PC-9 (cell line): ENCODE results near the gene FHIP1A. TPM values are rescaled to one million over a fixed set of nuclear protein-coding genes. Genes with fewer than 3 reads are reported as not detected.
"Not testable (repeated sequence)": the region's sequence is repeated elsewhere in the genome, so short reads cannot be mapped to it uniquely, and the experiment has no call there.

Experiments
- BruUV-seq: library from RNA; stranded (reverse); fragments of 400-500 nt; replicated peaks from 2 replicates; lab custom pipeline; 2021; lab: Mats Ljungman, UMichigan
- CTCF ChIA-PET: fragments of 300-600 bp; sonication (Branson Sonifier 250); formaldehyde crosslinking; loops from one replicate; lab custom pipeline; 2022; ENCODE audit warnings: antibody characterized with exemption; lab: Charles Lee
- POLR2A ChIA-PET: fragments of 300-600 bp; sonication (Branson Sonifier 250); formaldehyde crosslinking; loops from one replicate; lab custom pipeline; 2022; ENCODE audit warnings: antibody characterized with exemption; ENCODE audit not compliant: unreplicated experiment; lab: Charles Lee
- DNase-seq, 2 experiments: peaks; one replicate each; pipeline versions ENCODE4 v3.0.0 to v3.0.0-alpha.2; 2015 to 2022; ENCODE audit warnings: mixed read lengths in 1 of 2
- H2AFZ ChIP-seq: fragments of 200-600 bp; sonication (generic); 2 replicates; pipeline ENCODE4 v1.8.1; 2017; ENCODE audit warnings: antibody characterized with exemption
- H3F3A ChIP-seq: fragments of 200-600 bp; sonication (generic); 2 replicates; pipeline ENCODE4 v1.8.1; 2017; ENCODE audit warnings: antibody characterized with exemption, mild to moderate bottlenecking, low read depth; ENCODE audit not compliant: insufficient read depth
- H3K27ac ChIP-seq: fragments of 200-600 bp; sonication (generic); 2 replicates; pipeline ENCODE4 v1.6.1; 2016; ENCODE audit warnings: mixed run types
- H3K27me3 ChIP-seq: fragments of 200-600 bp; sonication (generic); 2 replicates; pipeline ENCODE4 v1.6.1; 2016; ENCODE audit warnings: low read depth, mixed run types; ENCODE audit not compliant: insufficient read depth
- H3K36me3 ChIP-seq: fragments of 200-600 bp; sonication (generic); 2 replicates; pipeline ENCODE4 v1.6.1; 2016; ENCODE audit warnings: low read depth, mixed run types
- H3K4me1 ChIP-seq: fragments of 200-600 bp; sonication (generic); replicated peaks from 2 replicates; pipeline ENCODE4 v1.6.1; 2016; ENCODE audit warnings: mixed run types; ENCODE audit not compliant: insufficient read depth
- H3K4me2 ChIP-seq: fragments of 200-600 bp; sonication (generic); 2 replicates; pipeline ENCODE4 v1.6.1; 2017; ENCODE audit warnings: mixed run types
- H3K4me3 ChIP-seq: fragments of 200-600 bp; sonication (generic); 2 replicates; pipeline ENCODE4 v1.6.1; 2016; ENCODE audit warnings: mixed run types
- H3K79me2 ChIP-seq: fragments of 200-600 bp; sonication (generic); 2 replicates; pipeline ENCODE4 v1.6.1; 2017; ENCODE audit warnings: low read depth, mixed run types
- H3K9me2 ChIP-seq: fragments of 200-600 bp; sonication (generic); 2 replicates; pipeline ENCODE4 v1.8.1; 2017; ENCODE audit warnings: mild to moderate bottlenecking; ENCODE audit not compliant: insufficient read depth
- H3K9me3 ChIP-seq: fragments of 200-600 bp; sonication (generic); 2 replicates; pipeline ENCODE4 v1.8.1; 2016; ENCODE audit warnings: low read depth; ENCODE audit not compliant: insufficient read depth
- H4K20me1 ChIP-seq: fragments of 200-600 bp; sonication (generic); 2 replicates; pipeline ENCODE4 v1.8.1; 2017; ENCODE audit not compliant: insufficient read depth
- EZH2 ChIP-seq: fragments of 200-600 bp; sonication (generic); IDR thresholded peaks from 2 replicates; pipeline ENCODE4 v1.8.0; 2017; ENCODE audit warnings: antibody characterized with exemption, low read depth
- intact Hi-C: fragments of 100-400 bp; cut with micrococcal nuclease; formaldehyde crosslinking; loops from one replicate; pipeline ENCODE4 v1.10.0; 2022; ENCODE audit not compliant: unreplicated experiment
- total RNA-seq: library from RNA; stranded (reverse); gene quantifications from 2 replicates; pipeline ENCODE4 v1.2.3, GENCODE V29; 2021
- TF ChIP-seq, protein P1 (sequence below): fragments of 200-600 bp; sonication (generic); conservative IDR thresholded peaks from 2 replicates; pipeline ENCODE4 v1.6.1; 2017; ENCODE audit warnings: mixed run types, antibody characterized with exemption, mild to moderate bottlenecking, moderate library complexity

Gene FHIP1A
- total RNA-seq, 1 experiment from 2014 or later: 33.7 TPM

DNA sequence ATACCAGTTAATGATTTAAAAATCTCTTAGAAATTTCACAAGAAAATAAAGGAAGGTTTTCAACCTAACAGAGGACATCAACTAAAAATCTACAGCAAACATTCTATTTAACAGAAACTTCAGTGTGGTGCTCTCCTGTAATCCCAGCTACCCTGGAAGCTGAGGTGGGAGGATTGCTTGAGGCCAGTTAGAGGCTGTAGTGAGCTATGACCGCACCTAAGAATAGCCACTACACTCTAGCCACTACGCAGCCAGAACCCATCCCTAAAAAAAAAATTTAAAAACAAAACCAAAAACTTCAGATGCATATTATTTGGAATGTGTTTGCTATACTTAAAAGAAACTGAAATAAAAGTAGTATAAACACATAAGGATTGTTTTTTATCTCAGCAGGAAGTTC lies 7.2 kb upstream of the FHIP1A start:
- TF ChIP-seq, protein P1, sequence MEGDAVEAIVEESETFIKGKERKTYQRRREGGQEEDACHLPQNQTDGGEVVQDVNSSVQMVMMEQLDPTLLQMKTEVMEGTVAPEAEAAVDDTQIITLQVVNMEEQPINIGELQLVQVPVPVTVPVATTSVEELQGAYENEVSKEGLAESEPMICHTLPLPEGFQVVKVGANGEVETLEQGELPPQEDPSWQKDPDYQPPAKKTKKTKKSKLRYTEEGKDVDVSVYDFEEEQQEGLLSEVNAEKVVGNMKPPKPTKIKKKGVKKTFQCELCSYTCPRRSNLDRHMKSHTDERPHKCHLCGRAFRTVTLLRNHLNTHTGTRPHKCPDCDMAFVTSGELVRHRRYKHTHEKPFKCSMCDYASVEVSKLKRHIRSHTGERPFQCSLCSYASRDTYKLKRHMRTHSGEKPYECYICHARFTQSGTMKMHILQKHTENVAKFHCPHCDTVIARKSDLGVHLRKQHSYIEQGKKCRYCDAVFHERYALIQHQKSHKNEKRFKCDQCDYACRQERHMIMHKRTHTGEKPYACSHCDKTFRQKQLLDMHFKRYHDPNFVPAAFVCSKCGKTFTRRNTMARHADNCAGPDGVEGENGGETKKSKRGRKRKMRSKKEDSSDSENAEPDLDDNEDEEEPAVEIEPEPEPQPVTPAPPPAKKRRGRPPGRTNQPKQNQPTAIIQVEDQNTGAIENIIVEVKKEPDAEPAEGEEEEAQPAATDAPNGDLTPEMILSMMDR: no peak
- TF ChIP-seq EZH2: no peak
- Histone ChIP-seq H3K4me2 (no peak overlapping the region), H3K4me3 (no peak overlapping the region), H3K4me1 (no peaks in the 10 kb centered on the region), H3K9me2 (no peaks in the 10 kb centered on the region), H4K20me1 (no peaks in the 10 kb centered on the region), H3K36me3 (no peaks in the 10 kb centered on the region), H3F3A (no peaks in the 10 kb centered on the region), H3K27me3 (no peaks in the 10 kb centered on the region), H3K79me2 (no peaks in the 10 kb centered on the region), H2AFZ (no peak overlapping the region), H3K9me3 (no peaks in the 10 kb centered on the region), H3K27ac (no peak overlapping the region)
- intact Hi-C loops: no loop called here
- ChIA-PET POLR2A (no interaction called here), CTCF (no interaction called here)
- DNase-seq: no peak
- BruUV-seq: no TSS peak

DNA sequence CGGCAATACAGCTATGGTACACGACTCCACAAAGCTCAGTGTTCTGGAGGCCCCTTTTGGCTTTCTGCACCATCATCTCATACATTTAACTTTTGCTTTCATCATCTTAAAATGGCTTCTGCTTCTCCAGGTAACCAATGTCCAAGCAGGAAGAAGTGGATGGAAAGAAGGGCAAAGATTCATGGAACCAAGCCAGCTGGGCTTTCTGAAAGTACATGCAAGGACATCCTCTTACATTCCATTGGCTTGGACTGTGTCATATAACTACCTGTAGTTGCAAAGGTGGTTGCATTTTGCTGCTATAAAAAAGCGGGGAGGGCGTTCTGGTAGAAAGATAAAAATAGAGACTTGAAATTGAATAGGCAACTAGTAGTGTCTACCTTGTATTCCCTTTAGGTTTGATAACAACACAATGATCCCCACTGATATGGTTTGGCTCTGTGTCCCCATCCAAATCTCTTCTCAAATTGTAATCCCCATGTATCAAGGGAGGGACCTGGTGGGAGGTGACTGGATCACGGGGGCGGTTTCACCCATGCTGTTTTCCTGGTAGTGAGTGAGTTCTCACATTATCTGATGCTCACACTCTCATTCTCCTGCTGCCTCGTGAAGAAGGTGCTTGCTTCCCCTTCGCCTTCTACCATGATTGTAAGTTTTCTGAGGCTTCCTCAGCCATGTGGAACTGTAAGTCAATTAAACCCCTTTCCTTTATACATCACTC lies 6.7 kb upstream of the FHIP1A start:
- DNase-seq: no peak
- H3K79me2 ChIP-seq: no peaks in the 10 kb centered on the region
- H3K27ac ChIP-seq: no peak overlapping the region
- H3K4me1 ChIP-seq: peaks cover 3% of the 10 kb centered on the region; the same call in 1 of the 2 replicates
- H3F3A ChIP-seq: no peaks in the 10 kb centered on the region
- no peak overlapping the region for H3K4me2 ChIP-seq
- TF ChIP-seq EZH2: no peak
- TF ChIP-seq, protein P1: no peak
- no peak overlapping the region for H3K4me3 ChIP-seq
- ChIA-PET CTCF (no interaction called here), POLR2A (no interaction called here)
- H4K20me1 ChIP-seq: no peaks in the 10 kb centered on the region
- no peak overlapping the region for H2AFZ ChIP-seq
- H3K27me3 ChIP-seq: no peaks in the 10 kb centered on the region
- H3K36me3 ChIP-seq: no peaks in the 10 kb centered on the region
- H3K9me2 ChIP-seq: no peaks in the 10 kb centered on the region
- no peaks in the 10 kb centered on the region for H3K9me3 ChIP-seq
- no TSS peak for BruUV-seq
- intact Hi-C loops: no loop called here

DNA sequence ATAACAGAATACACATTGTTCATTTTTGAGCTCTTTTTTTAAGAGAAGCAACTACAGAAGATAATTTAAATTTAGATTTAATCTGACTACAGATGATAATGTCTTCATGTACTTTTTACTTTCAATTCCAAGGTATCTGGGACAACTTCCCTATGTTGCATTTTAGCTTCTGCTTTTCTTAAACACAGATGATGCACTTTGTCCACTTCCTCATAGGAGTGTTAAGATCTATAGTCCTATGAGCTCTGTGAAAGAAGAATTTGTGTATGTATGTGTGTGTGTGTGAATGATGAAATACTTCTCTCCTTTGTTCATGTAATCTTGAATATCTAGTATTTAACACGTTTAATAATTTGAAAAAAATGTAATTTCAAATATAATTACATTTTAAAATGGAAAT lies 5.3 kb upstream of the FHIP1A start:
- H3K9me3 ChIP-seq: no peaks in the 10 kb centered on the region
- peaks cover 5% of the 10 kb centered on the region; the same call in 1 of the 2 replicates for H3F3A ChIP-seq
- H3K9me2 ChIP-seq: no peaks in the 10 kb centered on the region
- no peak overlapping the region for H3K27ac ChIP-seq
- CTCF ChIA-PET: no interaction called here
- TF ChIP-seq, protein P1: no peak
- no peak for TF ChIP-seq EZH2
- DNase-seq: no peak
- no peak overlapping the region for H3K4me2 ChIP-seq
- intact Hi-C loops: no loop called here
- BruUV-seq: no TSS peak
- H2AFZ ChIP-seq: no peak overlapping the region
- no peaks in the 10 kb centered on the region for H3K36me3 ChIP-seq
- H4K20me1 ChIP-seq: no peaks in the 10 kb centered on the region
- POLR2A ChIA-PET: no interaction called here
- H3K79me2 ChIP-seq: no peaks in the 10 kb centered on the region
- peaks cover 11% of the 10 kb centered on the region; the same call in 1 of the 2 replicates for H3K4me1 ChIP-seq
- H3K27me3 ChIP-seq: no peaks in the 10 kb centered on the region
- no peak overlapping the region for H3K4me3 ChIP-seq

DNA sequence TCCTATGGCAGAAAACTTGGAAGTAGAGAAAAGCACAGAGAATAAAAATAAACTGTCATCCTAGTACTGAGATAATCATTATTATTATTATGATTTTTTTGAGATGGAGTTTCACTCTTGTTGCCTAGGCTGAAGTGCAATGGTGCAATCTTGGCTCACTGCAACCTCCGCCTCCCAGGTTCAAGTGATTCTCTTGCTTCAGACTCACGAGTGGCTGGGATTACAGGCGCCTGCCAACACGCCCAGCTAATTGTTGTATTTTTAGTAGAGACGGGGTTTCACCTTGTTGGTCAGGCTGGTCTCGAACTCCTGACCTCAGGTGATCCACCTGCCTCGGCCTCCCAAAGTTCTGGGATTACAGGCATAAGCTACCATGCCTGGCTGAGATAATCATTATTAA lies 4.2 kb upstream of the FHIP1A start:
- intact Hi-C loops: not testable (repeated sequence)

More for the DNA sequence above, 4.2 kb upstream of the FHIP1A start:
- H3K9me3 ChIP-seq, H4K20me1 ChIP-seq, POLR2A ChIA-PET, H3K27me3 ChIP-seq, H3K36me3 ChIP-seq, H3K4me2 ChIP-seq, DNase-seq, H3K79me2 ChIP-seq, H3K4me3 ChIP-seq, H3K27ac ChIP-seq, H3K9me2 ChIP-seq, BruUV-seq, CTCF ChIA-PET, H2AFZ ChIP-seq: not testable (repeated sequence)
- Histone ChIP-seq H3F3A (peaks cover 11% of the 10 kb centered on the region), H3K4me1 (peaks cover 11% of the 10 kb centered on the region; the same call in 1 of the 2 replicates)
